Activated naive CD4-positive, alpha-beta T cell treated with anti-CD3 and anti-CD28 coated beads, Interleukin-2, amount 50 U/mL, for 24 hours (primary cell): ENCODE data around the gene CCL16.
A peak's percentile ranks its signal among the peaks of the same experiment; 100 is the strongest.

Source experiments
- H3K27ac Mint-ChIP-seq: one replicate; pipeline ENCODE4 v1.8.0; 2021; ENCODE audit warnings: mild to moderate bottlenecking, mixed read lengths
- H3K27me3 Mint-ChIP-seq: one replicate; pipeline ENCODE4 v1.8.0; 2021; ENCODE audit warnings: mixed read lengths
- H3K36me3 Mint-ChIP-seq: one replicate; pipeline ENCODE4 v1.8.0; 2021; ENCODE audit warnings: mixed read lengths
- H3K4me1 Mint-ChIP-seq: one replicate; pipeline ENCODE4 v1.8.0; 2021; ENCODE audit warnings: mixed read lengths
- H3K4me3 Mint-ChIP-seq: one replicate; pipeline ENCODE4 v1.8.0; 2021; ENCODE audit warnings: mild to moderate bottlenecking, mixed read lengths
- H3K9me3 Mint-ChIP-seq: one replicate; pipeline ENCODE4 v1.8.0; 2021; ENCODE audit warnings: mixed read lengths

The CCL16 gene

DNA sequence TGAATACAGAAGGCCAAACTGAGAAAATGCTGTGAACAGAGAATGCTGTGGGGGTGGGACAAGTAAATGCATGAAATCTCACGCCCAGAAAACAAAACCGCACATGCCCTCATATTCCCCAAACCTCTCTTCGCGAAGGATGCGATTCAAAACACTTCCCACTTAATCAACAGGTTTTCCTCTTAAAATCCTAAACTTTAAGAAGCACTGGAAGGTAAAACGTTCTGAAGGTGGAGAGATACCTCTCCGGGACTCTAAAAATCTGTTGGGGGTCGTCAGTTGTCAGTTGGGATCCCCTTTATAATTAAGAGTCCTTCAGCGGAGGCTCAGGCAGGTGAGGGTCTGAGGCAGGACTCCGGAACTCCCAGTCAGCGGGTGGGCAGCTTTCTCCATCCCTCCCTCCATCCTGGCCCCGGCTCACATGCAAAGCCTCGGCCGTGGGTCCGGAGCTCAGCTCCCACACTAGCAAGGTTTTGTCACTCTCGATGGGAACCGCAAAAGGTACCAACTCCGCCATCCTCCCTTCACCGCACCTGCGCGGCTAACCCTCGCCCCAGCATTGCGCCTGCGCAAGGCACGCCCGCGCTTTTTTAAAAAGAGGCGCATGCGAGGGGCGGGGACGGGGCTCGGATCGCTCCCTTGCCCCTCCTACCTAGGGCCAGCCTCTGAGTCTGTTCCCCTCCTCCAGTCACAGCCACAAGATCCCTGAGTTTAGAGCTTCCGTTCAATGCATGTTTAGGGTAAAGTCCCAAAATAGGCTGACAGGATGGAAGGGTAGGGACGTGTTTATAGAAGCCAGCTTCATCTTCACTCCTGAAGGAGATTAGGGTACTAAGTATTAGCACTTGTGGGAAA, 50.9 kb downstream of the CCL16 start, which contains the start of gene RDM1:
Gene RDM1, minus strand, starts transcription at position 563 of the 855 bp plus-strand sequence. Its CDS starts 46 bp downstream, at position 517.
- Mint-ChIP-seq H3K27me3 (no peaks in the 10 kb centered on the region), H3K27ac (peak within 1 kb of the TSS; percentile 15), H3K36me3 (no peaks in the 10 kb centered on the region), H3K4me1 (peaks cover 15% of the 10 kb centered on the region), H3K9me3 (no peaks in the 10 kb centered on the region), H3K4me3 (peak within 1 kb of the TSS; percentile 87)

DNA sequence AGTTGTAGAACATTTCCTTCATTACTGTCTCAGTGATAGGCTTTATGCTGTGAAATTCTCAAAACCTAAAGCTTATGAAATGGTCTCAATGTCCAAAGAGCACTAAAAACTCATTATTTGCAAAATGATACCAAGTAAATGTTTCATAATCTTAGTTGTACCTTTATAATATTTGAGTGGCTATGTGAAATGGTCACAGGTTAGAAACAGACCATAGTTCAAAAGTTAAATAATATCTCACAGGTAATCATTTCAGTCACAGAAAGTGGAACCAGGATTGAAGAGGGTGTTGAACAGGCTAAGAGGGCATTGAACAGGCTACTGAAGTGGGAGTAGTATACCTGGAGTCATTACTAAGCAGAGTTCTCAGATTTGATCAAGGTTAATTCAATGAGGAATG, 53.6 kb downstream of the CCL16 start:
- no peak overlapping the region for H3K27ac Mint-ChIP-seq
- H3K4me1 Mint-ChIP-seq: peaks cover 15% of the 10 kb centered on the region

More for the DNA sequence above, 53.6 kb downstream of the CCL16 start:
- Mint-ChIP-seq H3K36me3 (no peaks in the 10 kb centered on the region), H3K27me3 (no peaks in the 10 kb centered on the region), H3K4me3 (no peak overlapping the region), H3K9me3 (no peaks in the 10 kb centered on the region)
